ENCODE results near the gene DNM3.

DNM3 gene

GRCh38 chr1:172278478-172278877 lies 437.2 kb downstream of the DNM3 start (continued):
- TF ChIP-seq PRDM2 (tag by site-specific recombination; IDR thresholded peaks at IDR 0.05; ENCODE audit: borderline replicate concordance) = no peak
- TF ChIP-seq SCRT2 (tag by site-specific recombination; IDR thresholded peaks at IDR 0.05) = peak; percentile 86
- peak; percentile 82 for TF ChIP-seq ZIC2 (tag by site-specific recombination; IDR thresholded peaks at IDR 0.05)
- no peak for TF ChIP-seq ZNF121 (tag by site-specific recombination; IDR thresholded peaks at IDR 0.05)
- no peak for TF ChIP-seq ZNF560 (tag by site-specific recombination; IDR thresholded peaks at IDR 0.05; ENCODE audit: borderline replicate concordance)
- no peak for TF ChIP-seq ZNF48 (tag by site-specific recombination; IDR thresholded peaks at IDR 0.05)
- peak; percentile 64; the same call in 1 of the 2 replicates for TF ChIP-seq SCRT1 (tag by site-specific recombination; IDR thresholded peaks at IDR 0.05; ENCODE audit: borderline replicate concordance)
- no peak for TF ChIP-seq ZBTB26 (tag by site-specific recombination; optimal IDR thresholded peaks at IDR 0.05)
- TF ChIP-seq ZSCAN16 (tag by site-specific recombination; IDR thresholded peaks at IDR 0.05) = no peak

- Histone ChIP-seq H3K4me1 (ENCODE audit: control insufficient read depth, insufficient read depth, low read length) (no peaks in the 10 kb centered on the region; the same call in 1 of the 2 replicates), H3K27ac (ENCODE audit: extremely low read depth, low read depth, low read length) (no peak overlapping the region)
- POLR2A ChIA-PET = no interaction called here
- TF ChIP-seq ZNF660 (tag by site-specific recombination; IDR thresholded peaks at IDR 0.05) (no peak), ZNF341 (tag by site-specific recombination; IDR thresholded peaks at IDR 0.05; ENCODE audit: low read depth) (no peak), GFI1B (tag by site-specific recombination; IDR thresholded peaks at IDR 0.05) (no peak), ZNF148 (tag by site-specific recombination; IDR thresholded peaks at IDR 0.05; ENCODE audit: borderline replicate concordance) (no peak), ZNF132 (tag by site-specific recombination; IDR thresholded peaks at IDR 0.05; ENCODE audit: borderline replicate concordance) (no peak), ZNF239 (tag by site-specific recombination; IDR thresholded peaks at IDR 0.05) (no peak), SCRT2 (tag by site-specific recombination; IDR thresholded peaks at IDR 0.05) (no peak), EGR2 (tag by site-specific recombination; IDR thresholded peaks at IDR 0.05; ENCODE audit: low read depth) (no peak), HIC1 (tag by site-specific recombination; IDR thresholded peaks at IDR 0.05) (no peak), ZNF24 (tag by site-specific recombination; IDR thresholded peaks at IDR 0.05) (no peak), ZNF169 (tag by site-specific recombination; IDR thresholded peaks at IDR 0.05) (no peak), ZNF157 (tag by site-specific recombination; IDR thresholded peaks at IDR 0.05) (no peak), ZNF664 (tag by site-specific recombination; IDR thresholded peaks at IDR 0.05) (no peak), ZNF639 (tag by site-specific recombination; IDR thresholded peaks at IDR 0.05) (no peak), BCL11B (tag by site-specific recombination; IDR thresholded peaks at IDR 0.05; ENCODE audit: low read depth) (no peak), ZNF76 (tag by site-specific recombination; IDR thresholded peaks at IDR 0.05; ENCODE audit: borderline replicate concordance, low read depth) (no peak)
Observed at GRCh38 chr1:172279939-172280636, 438.8 kb downstream of the DNM3 start.

More at GRCh38 chr1:172279939-172280636, 438.8 kb downstream of the DNM3 start:
- Histone ChIP-seq H3K4me3 (ENCODE audit: low read depth, low read length) (no peak overlapping the region), H3K9me3 (ENCODE audit: control insufficient read depth, insufficient read depth, low read depth, low read length) (no peaks in the 10 kb centered on the region), H3K36me3 (ENCODE audit: control insufficient read depth in 2 of 2, insufficient read depth in 1 of 2, low read length in 2 of 2) (no peaks in the 10 kb centered on the region)
- CTCF ChIA-PET = no interaction called here
